ENCODE results near the gene C3orf20. TPM values are rescaled to one million over a fixed set of nuclear protein-coding genes. Genes with fewer than 3 reads are reported as not detected.

Gene C3orf20
- total and polyA plus RNA-seq, 7 donors = 0.03 to 0.16 TPM; not detected in 5

DNA sequence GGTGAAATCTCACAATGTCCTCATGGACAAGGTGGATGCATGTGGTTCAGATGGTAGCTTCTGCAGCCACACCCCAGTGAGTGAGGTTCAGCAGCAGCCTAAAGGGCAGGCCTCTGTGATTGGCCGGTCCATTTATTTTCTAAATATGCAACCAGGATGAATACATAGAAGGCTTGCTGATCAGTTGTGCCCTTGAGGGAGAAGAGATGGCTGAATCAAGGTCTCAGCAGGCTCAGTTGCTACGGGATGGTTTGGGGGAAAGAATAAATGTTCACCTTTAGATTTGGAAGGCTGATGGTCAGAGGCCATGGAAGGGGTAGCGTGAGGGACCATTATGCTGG is 90.1 kb downstream of the C3orf20 start:
- intact Hi-C loops (cut with DNase I) = no loop called here
- H3K9me3 ChIP-seq = no peaks in the 10 kb centered on the region
- H3K36me3 ChIP-seq = no peaks in the 10 kb centered on the region
- H3K27me3 ChIP-seq = no peaks in the 10 kb centered on the region
- no peak overlapping the region for H3K4me3 ChIP-seq
- H3K27ac ChIP-seq = no peak overlapping the region
- DNase-seq = no peak
- no peaks in the 10 kb centered on the region for H3K4me1 ChIP-seq
- TF ChIP-seq EP300 (IDR thresholded peaks at IDR 0.05) (no peak), CTCF (IDR thresholded peaks at IDR 0.05) (no peak), POLR2AphosphoS5 (IDR thresholded peaks at IDR 0.05) (no peak), POLR2A (IDR thresholded peaks at IDR 0.05) (no peak)
- WGBS, 2 donors = 90 to 94% methylated on average over 3 of the region's 3 CpGs

DNA sequence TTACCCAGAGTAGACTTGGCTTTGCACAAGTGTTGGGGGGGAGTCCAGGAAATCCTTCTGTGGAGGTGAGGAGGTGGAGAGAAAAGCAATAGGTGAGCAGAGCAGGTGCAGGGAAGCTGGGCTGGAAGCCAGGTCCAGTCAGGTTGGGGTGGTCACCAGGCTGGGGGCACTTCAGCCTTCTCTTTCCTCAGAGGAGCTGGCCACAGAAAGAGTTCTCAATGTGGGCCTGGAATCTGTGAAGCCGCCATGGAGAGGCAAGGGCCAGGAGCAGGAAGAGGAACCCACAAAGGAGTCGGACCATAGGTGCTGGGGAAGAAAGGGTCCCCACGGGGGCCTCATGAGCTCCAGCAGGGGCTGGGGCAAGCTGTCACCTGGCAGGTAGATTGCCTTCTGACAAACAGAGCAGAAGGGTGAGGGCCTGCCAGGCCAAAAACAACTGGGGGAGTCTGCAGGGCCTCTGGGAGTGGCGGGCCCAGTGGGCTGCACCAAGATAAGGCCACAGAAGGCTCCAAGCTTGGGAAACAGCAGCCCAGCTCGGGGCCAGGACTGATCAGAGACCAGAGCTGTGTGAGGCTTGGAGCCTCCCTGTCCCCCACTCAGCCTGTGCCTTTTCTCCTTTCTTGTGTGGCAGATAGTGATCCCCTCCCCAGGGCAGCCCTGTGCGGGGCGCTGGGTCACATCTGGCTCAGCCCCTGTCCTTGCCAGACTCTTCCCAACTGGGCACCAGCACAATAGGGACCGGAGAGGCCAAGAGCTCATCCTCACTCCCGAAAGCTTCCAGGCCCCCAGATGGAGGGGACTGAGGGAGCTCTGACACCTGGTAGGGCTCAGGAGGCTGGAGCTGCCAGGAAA is 90.9 kb downstream of the C3orf20 start:
- intact Hi-C loops (cut with DNase I) = no loop called here
- WGBS, 2 donors = 88 to 90% methylated on average over 9 of the region's 9 CpGs
- Histone ChIP-seq H3K4me1 (no peaks in the 10 kb centered on the region), H3K9me3 (no peaks in the 10 kb centered on the region), H3K27me3 (no peaks in the 10 kb centered on the region), H3K36me3 (no peaks in the 10 kb centered on the region), H3K4me3 (no peak overlapping the region), H3K27ac (no peak overlapping the region)
- DNase-seq = no peak
- no peak for TF ChIP-seq EP300 (IDR thresholded peaks at IDR 0.05)
- no peak for TF ChIP-seq POLR2AphosphoS5 (IDR thresholded peaks at IDR 0.05)
- no peak for TF ChIP-seq CTCF (IDR thresholded peaks at IDR 0.05)
- TF ChIP-seq POLR2A (IDR thresholded peaks at IDR 0.05) = no peak

- Histone ChIP-seq H3K27ac (no peak overlapping the region), H3K27me3 (no peaks in the 10 kb centered on the region), H3K4me1 (no peaks in the 10 kb centered on the region), H3K36me3 (no peaks in the 10 kb centered on the region), H3K4me3 (no peak overlapping the region), H3K9me3 (no peaks in the 10 kb centered on the region)
- WGBS, 2 donors = 90 to 92% methylated on average over 23 of the region's 23 CpGs
- intact Hi-C loops (cut with DNase I) = no loop called here
- TF ChIP-seq POLR2A (IDR thresholded peaks at IDR 0.05) (no peak), CTCF (IDR thresholded peaks at IDR 0.05) (no peak), EP300 (IDR thresholded peaks at IDR 0.05) (no peak), POLR2AphosphoS5 (IDR thresholded peaks at IDR 0.05) (no peak)
- DNase-seq = no peak
Observed at GRCh38 chr3:14766428-14767244, 91.7 kb downstream of the C3orf20 start.

DNA sequence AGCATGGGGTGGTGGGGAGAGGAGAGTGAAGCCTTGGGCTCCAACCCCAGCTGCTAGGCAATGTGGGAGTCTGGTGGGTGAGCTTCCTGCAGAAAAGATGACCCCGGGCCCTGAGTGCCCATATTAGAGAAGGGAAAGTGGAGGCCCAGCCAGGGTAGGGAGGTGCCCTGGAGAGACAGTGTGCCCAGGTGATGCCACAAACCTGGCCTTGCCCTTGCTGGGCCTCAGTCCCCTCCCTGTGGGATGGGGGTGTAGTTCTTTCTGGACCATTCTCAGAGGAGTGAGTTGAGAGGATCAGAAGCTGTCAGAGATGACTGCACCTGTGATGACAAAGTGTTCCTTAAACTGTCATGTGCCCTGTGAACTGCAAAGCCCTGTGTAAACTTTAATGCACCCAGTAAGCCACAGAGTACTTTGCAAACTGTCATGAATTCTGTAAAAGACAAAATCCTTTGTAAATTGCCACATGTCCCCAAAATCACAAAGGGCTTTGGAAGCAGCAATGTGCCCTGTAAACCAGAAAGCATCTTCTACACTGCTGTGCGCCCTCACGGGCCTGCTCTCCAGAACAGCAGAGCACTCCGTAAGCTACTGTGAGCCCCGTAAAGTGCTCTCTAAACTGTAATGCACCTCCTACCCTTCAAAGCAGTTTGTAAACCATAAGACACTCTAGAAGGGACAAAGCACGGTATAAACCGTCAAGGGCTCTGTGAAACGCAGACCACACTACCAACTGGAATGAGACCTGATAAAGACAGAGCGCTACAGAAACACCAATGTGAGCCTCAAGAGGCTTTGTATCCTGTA is 92.5 kb downstream of the C3orf20 start:
- no peak overlapping the region for H3K27ac ChIP-seq
- no peaks in the 10 kb centered on the region for H3K27me3 ChIP-seq
- intact Hi-C loops (cut with DNase I) = no loop called here
- DNase-seq = no peak
- H3K36me3 ChIP-seq = no peaks in the 10 kb centered on the region
- no peaks in the 10 kb centered on the region for H3K4me1 ChIP-seq
- no peak for TF ChIP-seq POLR2A (IDR thresholded peaks at IDR 0.05)
- TF ChIP-seq POLR2AphosphoS5 (IDR thresholded peaks at IDR 0.05) = no peak
- no peak for TF ChIP-seq CTCF (IDR thresholded peaks at IDR 0.05)
- TF ChIP-seq EP300 (IDR thresholded peaks at IDR 0.05) = no peak
- WGBS, 2 donors = 80 to 91% methylated on average over 9 of the region's 9 CpGs
- no peak overlapping the region for H3K4me3 ChIP-seq
- no peaks in the 10 kb centered on the region for H3K9me3 ChIP-seq

Measured in sigmoid colon (tissue), 7 donors.